Measurements from ENCODE around the gene PCDHB13. TPM values are rescaled to one million over a fixed set of nuclear protein-coding genes. Genes with fewer than 3 reads are reported as not detected.

Gene PCDHB13
- total RNA-seq, 4 donors from 2014 or later, result 1.8 to 4.1 (median 2.5) TPM

GRCh38 chr5:141250576-141250975 lies 36.9 kb downstream of the PCDHB13 start:
- Histone ChIP-seq H3K27ac (no peak overlapping the region), H3K9me3 (peaks cover 88 to 97% of the 10 kb centered on the region in 2 donors), H3K4me3 (no peak overlapping the region), H3K4me1 (no peaks in the 10 kb centered on the region), H3K27me3 (no peaks in the 10 kb centered on the region), H3K36me3 (no peaks in the 10 kb centered on the region)
- no peak for TF ChIP-seq POLR2A (IDR thresholded peaks at IDR 0.05)
- no peak for TF ChIP-seq EP300 (IDR thresholded peaks at IDR 0.05; ENCODE audit: low read depth)
- TF ChIP-seq POLR2AphosphoS5 (IDR thresholded peaks at IDR 0.05), result no peak
- TF ChIP-seq CTCF (IDR thresholded peaks at IDR 0.05), result no peak
- no peak for DNase-seq
- in situ Hi-C loops (cut with MboI; ENCODE audit: low pct_ligation_motif_present in 1 of 4, low pct_unique_long_range_greater_than_20kb in 1 of 4, low sequenced_read_pairs in 3 of 4) (no loop called here), intact Hi-C loops (cut with DNase I; ENCODE audit: low total_unique reads) (no loop called here)

DNA sequence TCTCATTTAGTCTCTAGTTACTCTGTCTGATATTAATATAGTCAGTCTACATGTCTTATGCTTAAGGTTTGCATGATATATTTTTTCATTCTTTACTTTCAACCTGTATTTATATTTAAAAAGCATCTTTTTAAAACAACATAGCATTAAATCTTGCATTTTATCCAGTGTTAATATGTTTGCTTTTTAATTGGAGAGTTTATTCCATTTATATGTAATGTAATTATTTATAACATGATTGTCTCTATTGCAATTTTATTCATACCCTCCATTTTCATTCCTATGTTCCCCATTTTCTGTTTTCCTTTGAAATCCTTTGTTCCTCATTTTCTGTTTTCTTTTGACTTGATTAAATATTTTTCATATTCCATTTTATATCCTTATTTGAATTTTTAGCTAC lies 44.7 kb downstream of the PCDHB13 start:
- no peak overlapping the region for H3K27ac ChIP-seq
- H3K9me3 ChIP-seq, result peaks cover 99 to 100% of the 10 kb centered on the region in 2 donors
- intact Hi-C loops (cut with DNase I; ENCODE audit: low total_unique reads) (no loop called here), in situ Hi-C loops (cut with MboI; ENCODE audit: low pct_ligation_motif_present in 1 of 4, low pct_unique_long_range_greater_than_20kb in 1 of 4, low sequenced_read_pairs in 3 of 4) (no loop called here)
- H3K4me1 ChIP-seq, result no peaks in the 10 kb centered on the region
- no peak for DNase-seq
- H3K4me3 ChIP-seq, result no peak overlapping the region
- H3K27me3 ChIP-seq, result no peaks in the 10 kb centered on the region
- TF ChIP-seq POLR2AphosphoS5 (IDR thresholded peaks at IDR 0.05), result no peak
- no peak for TF ChIP-seq POLR2A (IDR thresholded peaks at IDR 0.05)
- peaks cover 0 to 5% (median under 1%) of the 10 kb centered on the region in 4 donors for H3K36me3 ChIP-seq

DNA sequence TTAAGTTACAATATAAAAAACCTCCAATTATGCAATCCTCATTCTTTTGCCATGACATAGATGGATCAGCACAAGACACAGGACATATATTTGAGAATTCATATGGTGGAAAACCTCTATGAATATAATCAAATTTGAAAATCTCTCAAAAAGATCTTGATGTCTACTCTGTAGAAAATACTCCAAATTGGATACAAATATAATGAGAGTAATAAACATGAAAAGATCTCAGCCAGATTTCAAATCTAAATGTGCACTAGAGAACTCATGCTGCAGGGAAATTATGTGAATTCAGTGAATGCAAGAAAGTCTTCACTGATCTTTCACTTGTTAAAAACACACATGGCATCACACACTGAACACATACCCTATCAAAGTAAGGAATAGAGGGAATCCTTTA lies 45.2 kb downstream of the PCDHB13 start:
- no peak overlapping the region for H3K27ac ChIP-seq
- DNase-seq, result no peak
- H3K27me3 ChIP-seq, result no peaks in the 10 kb centered on the region
- intact Hi-C loops (cut with DNase I; ENCODE audit: low total_unique reads) (no loop called here), in situ Hi-C loops (cut with MboI; ENCODE audit: low pct_ligation_motif_present in 1 of 4, low pct_unique_long_range_greater_than_20kb in 1 of 4, low sequenced_read_pairs in 3 of 4) (no loop called here)
- no peak overlapping the region for H3K4me3 ChIP-seq
- TF ChIP-seq POLR2A (IDR thresholded peaks at IDR 0.05) (no peak), EP300 (IDR thresholded peaks at IDR 0.05; ENCODE audit: low read depth) (no peak), POLR2AphosphoS5 (IDR thresholded peaks at IDR 0.05) (no peak), CTCF (IDR thresholded peaks at IDR 0.05) (no peak)
- H3K9me3 ChIP-seq, result peaks cover 99 to 100% of the 10 kb centered on the region in 2 donors
- H3K4me1 ChIP-seq, result no peaks in the 10 kb centered on the region
- peaks cover 0 to 5% (median 2%) of the 10 kb centered on the region in 4 donors for H3K36me3 ChIP-seq

DNA sequence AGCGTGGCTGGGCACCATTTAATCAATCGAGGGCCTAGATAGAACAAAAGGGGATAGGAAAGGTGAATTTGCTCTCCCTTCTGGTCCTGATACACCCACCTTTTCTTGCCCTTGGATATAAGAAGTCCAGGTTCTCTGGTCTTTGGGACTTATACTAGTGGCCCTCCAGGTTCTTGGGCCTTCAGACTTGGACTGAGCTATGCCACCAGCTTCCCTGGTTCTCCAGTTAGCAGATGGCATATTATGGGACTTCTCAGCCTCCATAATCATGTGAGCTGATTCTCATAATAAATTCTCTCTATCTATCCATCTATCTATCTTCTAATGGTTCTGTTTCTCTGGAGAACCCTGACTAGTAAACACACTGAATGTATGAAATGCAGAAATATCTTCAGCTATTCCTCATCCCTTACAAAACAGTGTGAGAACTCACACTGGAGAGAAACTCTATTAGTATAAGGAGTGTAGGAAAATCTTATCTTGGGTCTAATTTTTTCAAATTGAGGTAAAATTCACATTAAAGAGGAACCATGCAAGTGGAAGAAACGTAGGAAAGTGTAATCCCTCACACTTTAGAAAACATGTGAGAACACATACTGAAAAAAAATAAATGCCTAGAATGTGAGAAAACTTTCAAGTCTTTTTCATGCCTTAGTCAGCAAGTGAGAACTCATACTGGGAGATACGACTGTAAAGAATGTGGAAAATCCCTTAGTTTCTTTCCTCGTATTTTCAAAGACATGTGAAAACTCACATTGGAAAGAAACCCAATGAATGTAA lies 46.9 kb downstream of the PCDHB13 start:
- WGBS, 2 donors (ENCODE audit: low coverage in 1 of 2), result 60 to 66% methylated on average over 3 to 5 of the region's 5 CpGs
- H3K4me1 ChIP-seq, result no peaks in the 10 kb centered on the region
- intact Hi-C loops (cut with DNase I; ENCODE audit: low total_unique reads), result no loop called here
- peaks cover 100% of the 10 kb centered on the region in 2 donors for H3K9me3 ChIP-seq
- no peak overlapping the region for H3K4me3 ChIP-seq
- TF ChIP-seq POLR2AphosphoS5 (IDR thresholded peaks at IDR 0.05), result no peak
- no peak for TF ChIP-seq EP300 (IDR thresholded peaks at IDR 0.05; ENCODE audit: low read depth)
- TF ChIP-seq POLR2A (IDR thresholded peaks at IDR 0.05), result no peak
- TF ChIP-seq CTCF (IDR thresholded peaks at IDR 0.05), result no peak
- no peaks in the 10 kb centered on the region for H3K27me3 ChIP-seq
- in situ Hi-C loops (cut with MboI; ENCODE audit: low pct_ligation_motif_present in 1 of 4, low pct_unique_long_range_greater_than_20kb in 1 of 4, low sequenced_read_pairs in 3 of 4), result no loop called here
- no peak overlapping the region for H3K27ac ChIP-seq
- H3K36me3 ChIP-seq, result peaks cover 0 to 5% (median 2%) of the 10 kb centered on the region in 4 donors
- DNase-seq, result no peak

DNA sequence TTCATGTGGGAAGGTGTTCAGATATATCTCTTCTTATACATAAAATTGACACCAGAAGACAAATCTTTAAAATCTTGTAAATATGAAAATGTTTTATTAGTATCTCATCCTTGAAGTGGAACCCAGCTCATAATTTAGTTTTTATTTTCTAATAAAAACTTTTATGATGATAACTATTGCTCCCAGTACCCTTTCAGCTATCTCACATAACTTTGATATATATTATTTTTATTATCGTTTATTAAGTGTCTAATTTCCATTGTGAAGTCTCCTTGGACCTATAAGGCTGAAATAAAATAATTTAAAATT lies 47.5 kb downstream of the PCDHB13 start:
- intact Hi-C loops (cut with DNase I; ENCODE audit: low total_unique reads), result no loop called here
- DNase-seq, result no peak
- no peaks in the 10 kb centered on the region for H3K27me3 ChIP-seq
- in situ Hi-C loops (cut with MboI; ENCODE audit: low pct_ligation_motif_present in 1 of 4, low pct_unique_long_range_greater_than_20kb in 1 of 4, low sequenced_read_pairs in 3 of 4), result no loop called here
- H3K36me3 ChIP-seq, result peaks cover 0 to 5% (median 2%) of the 10 kb centered on the region in 4 donors
- H3K9me3 ChIP-seq, result peaks cover 100% of the 10 kb centered on the region in 2 donors
- no peak overlapping the region for H3K4me3 ChIP-seq
- H3K4me1 ChIP-seq, result no peaks in the 10 kb centered on the region
- no peak for TF ChIP-seq CTCF (IDR thresholded peaks at IDR 0.05)
- no peak for TF ChIP-seq POLR2AphosphoS5 (IDR thresholded peaks at IDR 0.05)
- TF ChIP-seq POLR2A (IDR thresholded peaks at IDR 0.05), result no peak
- TF ChIP-seq EP300 (IDR thresholded peaks at IDR 0.05; ENCODE audit: low read depth), result no peak
- 71 to 72% methylated on average over 1 of the region's 1 CpG for WGBS, 2 donors (ENCODE audit: low coverage in 1 of 2)
- H3K27ac ChIP-seq, result no peak overlapping the region

All from transverse colon (tissue), 4 donors.